ENCODE data around the gene PALLD.

DNA sequence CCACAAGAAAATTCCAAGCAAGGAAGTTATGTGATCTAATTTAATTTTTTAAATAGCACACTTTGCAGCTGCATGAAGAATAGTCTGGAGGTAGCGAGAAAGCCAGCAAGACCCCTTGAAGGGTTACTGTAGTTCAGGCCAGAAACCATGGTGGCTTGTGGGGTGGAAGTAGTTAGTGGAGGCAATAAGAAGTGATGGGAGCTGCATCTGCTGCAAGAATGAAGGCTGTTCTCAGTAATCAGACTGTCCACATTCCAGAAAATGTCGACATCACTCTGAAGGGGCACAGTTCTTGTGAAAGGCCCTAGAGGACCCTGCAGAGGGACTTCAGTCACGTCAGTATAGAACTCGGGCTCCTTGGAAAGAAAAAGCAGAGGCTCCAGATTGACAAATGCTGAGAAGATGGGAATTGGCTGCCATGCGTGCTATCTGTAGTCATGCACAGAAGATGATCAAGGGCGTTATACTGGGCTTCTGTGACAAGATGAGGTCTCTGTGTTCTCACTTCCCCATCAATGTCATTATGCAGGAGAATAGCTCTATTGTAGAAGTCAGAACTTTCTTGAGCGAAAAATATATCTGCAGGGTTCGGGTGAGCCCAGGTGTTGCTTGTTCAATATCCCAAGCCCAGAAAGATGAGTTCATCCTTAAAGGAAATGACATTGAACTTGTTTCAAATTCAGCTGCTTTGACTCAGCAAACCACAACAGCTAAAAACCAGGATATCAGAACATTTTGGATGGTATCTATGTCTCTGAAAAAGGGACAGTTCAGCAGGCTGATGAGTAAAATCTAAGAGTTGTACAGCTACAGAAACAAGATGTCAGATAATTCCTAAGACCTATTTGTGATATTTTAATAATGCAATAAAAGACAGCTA, 259.0 kb downstream of the PALLD start:
- TF ChIP-seq, protein P1, sequence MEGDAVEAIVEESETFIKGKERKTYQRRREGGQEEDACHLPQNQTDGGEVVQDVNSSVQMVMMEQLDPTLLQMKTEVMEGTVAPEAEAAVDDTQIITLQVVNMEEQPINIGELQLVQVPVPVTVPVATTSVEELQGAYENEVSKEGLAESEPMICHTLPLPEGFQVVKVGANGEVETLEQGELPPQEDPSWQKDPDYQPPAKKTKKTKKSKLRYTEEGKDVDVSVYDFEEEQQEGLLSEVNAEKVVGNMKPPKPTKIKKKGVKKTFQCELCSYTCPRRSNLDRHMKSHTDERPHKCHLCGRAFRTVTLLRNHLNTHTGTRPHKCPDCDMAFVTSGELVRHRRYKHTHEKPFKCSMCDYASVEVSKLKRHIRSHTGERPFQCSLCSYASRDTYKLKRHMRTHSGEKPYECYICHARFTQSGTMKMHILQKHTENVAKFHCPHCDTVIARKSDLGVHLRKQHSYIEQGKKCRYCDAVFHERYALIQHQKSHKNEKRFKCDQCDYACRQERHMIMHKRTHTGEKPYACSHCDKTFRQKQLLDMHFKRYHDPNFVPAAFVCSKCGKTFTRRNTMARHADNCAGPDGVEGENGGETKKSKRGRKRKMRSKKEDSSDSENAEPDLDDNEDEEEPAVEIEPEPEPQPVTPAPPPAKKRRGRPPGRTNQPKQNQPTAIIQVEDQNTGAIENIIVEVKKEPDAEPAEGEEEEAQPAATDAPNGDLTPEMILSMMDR (IDR thresholded peaks at IDR 0.05): no peak
- TF ChIP-seq POLR2A (IDR thresholded peaks at IDR 0.05): no peak
